ENCODE results near the gene LAMA5. TPM values are rescaled to one million over a fixed set of nuclear protein-coding genes. Genes with fewer than 3 reads are reported as not detected.

LAMA5 gene
- total and polyA plus RNA-seq, 2 experiments from 2014 or later: 162 to 168 TPM

DNA sequence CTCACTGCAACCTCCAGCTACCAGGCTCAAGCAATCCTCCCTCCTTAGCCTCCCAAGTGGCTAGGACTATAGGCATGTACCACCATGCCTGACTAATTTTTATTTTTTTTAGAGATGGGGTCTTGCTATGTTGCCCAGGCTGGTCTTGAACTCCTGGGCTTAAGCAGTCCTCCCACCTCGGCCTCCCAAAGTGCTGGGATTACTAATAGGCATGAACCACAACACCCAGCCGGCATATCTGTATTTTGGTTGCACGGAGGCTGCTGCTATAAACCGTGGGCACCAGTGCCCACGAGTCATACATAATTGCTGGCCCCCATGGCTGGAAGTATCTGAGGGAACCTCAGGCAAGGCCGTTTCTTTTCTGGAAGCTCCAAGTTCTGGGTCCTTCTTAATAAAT, 82.7 kb downstream of the LAMA5 start:
- peaks cover 15% of the 10 kb centered on the region for H3K4me1 ChIP-seq (ENCODE audit: low read depth)
- H3K27me3 ChIP-seq: no peaks in the 10 kb centered on the region
- H3K36me3 ChIP-seq: peaks cover 28% of the 10 kb centered on the region
- peak overlapping the region; percentile 76 for H3K27ac ChIP-seq
- no peak for DNase-seq (ENCODE audit: low read depth in 1 of 2, low spot score in 1 of 2)
- no peak overlapping the region for H3K4me3 ChIP-seq
- no peaks in the 10 kb centered on the region for H3K9me3 ChIP-seq (ENCODE audit: low read depth)
- TF ChIP-seq, protein P1, sequence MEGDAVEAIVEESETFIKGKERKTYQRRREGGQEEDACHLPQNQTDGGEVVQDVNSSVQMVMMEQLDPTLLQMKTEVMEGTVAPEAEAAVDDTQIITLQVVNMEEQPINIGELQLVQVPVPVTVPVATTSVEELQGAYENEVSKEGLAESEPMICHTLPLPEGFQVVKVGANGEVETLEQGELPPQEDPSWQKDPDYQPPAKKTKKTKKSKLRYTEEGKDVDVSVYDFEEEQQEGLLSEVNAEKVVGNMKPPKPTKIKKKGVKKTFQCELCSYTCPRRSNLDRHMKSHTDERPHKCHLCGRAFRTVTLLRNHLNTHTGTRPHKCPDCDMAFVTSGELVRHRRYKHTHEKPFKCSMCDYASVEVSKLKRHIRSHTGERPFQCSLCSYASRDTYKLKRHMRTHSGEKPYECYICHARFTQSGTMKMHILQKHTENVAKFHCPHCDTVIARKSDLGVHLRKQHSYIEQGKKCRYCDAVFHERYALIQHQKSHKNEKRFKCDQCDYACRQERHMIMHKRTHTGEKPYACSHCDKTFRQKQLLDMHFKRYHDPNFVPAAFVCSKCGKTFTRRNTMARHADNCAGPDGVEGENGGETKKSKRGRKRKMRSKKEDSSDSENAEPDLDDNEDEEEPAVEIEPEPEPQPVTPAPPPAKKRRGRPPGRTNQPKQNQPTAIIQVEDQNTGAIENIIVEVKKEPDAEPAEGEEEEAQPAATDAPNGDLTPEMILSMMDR (IDR thresholded peaks at IDR 0.05; ENCODE audit: low read depth, low read length): no peak

- H3K4me3 ChIP-seq: no peak overlapping the region
- peak in 1 of 2 donors; percentile 66 for DNase-seq (ENCODE audit: low read depth in 1 of 2, low spot score in 1 of 2)
- H3K36me3 ChIP-seq: peaks cover 30% of the 10 kb centered on the region
- H3K27me3 ChIP-seq: no peaks in the 10 kb centered on the region
- peaks cover 15% of the 10 kb centered on the region for H3K4me1 ChIP-seq (ENCODE audit: low read depth)
- H3K27ac ChIP-seq: peak overlapping the region; percentile 76
- H3K9me3 ChIP-seq (ENCODE audit: low read depth): no peaks in the 10 kb centered on the region
- TF ChIP-seq, protein P1 (IDR thresholded peaks at IDR 0.05; ENCODE audit: low read depth, low read length): no peak
Measured at GRCh38 chr20:62282877-62283503, 84.1 kb downstream of the LAMA5 start.

DNA sequence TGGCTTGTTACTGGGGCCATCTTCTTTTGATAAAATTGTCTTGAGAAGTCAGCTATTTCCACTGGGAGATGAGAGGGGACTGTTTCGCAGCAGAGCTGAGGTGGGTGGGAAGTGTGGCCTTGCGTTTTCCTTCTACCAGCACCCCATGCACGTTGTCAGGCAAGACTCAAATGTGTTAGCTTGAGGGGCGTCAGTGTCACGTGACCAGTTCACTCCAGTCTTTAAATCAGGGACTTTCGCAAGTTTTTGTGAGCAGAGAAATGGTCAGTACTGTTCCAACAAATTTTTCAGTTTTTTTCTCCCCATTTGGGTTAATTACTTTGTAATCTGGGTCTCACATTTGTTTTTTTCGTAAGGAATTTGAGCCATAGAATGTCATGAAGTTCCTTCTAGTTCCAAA, 85.0 kb downstream of the LAMA5 start:
- no peak for DNase-seq (ENCODE audit: low read depth in 1 of 2, low spot score in 1 of 2)
- Histone ChIP-seq H3K27ac (peak overlapping the region; percentile 76), H3K27me3 (no peaks in the 10 kb centered on the region), H3K4me1 (ENCODE audit: low read depth) (peaks cover 15% of the 10 kb centered on the region), H3K4me3 (no peak overlapping the region), H3K36me3 (peaks cover 30% of the 10 kb centered on the region), H3K9me3 (ENCODE audit: low read depth) (no peaks in the 10 kb centered on the region)
- TF ChIP-seq, protein P1 (IDR thresholded peaks at IDR 0.05; ENCODE audit: low read depth, low read length): no peak

DNA sequence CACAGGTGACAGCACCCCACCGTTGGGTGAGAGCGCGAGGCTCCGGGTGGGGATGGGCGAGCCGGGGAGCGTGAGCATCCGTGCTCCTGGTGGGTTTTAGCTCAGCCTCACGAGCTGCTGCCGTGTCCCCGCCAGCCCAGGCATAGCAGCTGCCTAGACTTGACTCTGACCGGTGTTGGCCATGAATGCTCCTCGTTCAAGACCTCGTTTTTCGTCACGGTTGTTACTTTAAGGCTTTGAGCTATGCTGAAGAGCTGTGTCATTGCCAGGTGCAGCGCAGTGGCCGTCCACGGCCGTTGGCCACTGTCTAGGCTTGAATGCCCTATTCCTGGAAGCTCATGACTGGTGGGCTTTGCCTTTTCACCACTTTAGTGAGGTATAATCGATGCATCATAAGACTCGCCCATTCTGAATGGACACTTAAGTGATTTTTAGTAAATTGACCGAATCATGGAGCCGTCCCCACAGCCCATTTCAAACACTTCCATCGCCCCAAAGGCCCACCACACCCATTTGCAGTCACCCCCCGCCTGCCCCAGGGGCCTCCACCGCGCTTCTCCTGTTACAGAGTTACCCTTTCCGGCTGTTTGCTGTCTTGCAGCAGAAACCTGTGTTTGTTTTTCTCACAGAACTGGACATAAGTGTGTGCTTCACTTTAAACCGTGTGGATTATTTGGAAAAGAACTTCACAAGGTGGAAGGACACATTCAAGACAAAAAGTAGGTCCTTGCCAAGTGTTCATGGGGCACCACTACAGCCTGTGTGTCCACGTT, 85.8 kb downstream of the LAMA5 start:
- no peak for DNase-seq (ENCODE audit: low read depth in 1 of 2, low spot score in 1 of 2)
- Histone ChIP-seq H3K4me3 (no peak overlapping the region), H3K27ac (no peak overlapping the region), H3K36me3 (peaks cover 27% of the 10 kb centered on the region), H3K27me3 (no peaks in the 10 kb centered on the region), H3K9me3 (ENCODE audit: low read depth) (no peaks in the 10 kb centered on the region), H3K4me1 (ENCODE audit: low read depth) (peaks cover 15% of the 10 kb centered on the region)
- TF ChIP-seq, protein P1 (IDR thresholded peaks at IDR 0.05; ENCODE audit: low read depth, low read length): no peak

DNA sequence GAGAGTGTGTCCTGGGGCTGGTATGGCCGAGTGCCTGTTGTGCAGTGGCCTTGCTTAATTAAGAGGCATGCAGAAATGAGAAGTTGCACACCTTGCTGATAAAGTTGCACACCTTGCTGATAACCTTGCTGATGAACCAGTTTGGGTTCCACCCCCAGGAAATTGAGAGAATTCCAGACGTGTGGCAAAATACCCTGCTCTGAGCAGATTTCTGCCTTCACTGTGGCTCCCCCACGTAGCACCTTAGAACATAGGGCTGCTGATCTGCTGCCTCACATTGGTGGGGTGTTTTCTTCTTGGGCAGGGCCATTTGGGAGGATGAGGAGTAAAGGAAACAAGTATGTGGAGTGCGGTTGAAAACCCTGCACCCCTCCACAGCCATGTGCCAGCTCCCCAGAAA, 86.8 kb downstream of the LAMA5 start:
- Histone ChIP-seq H3K27me3 (no peaks in the 10 kb centered on the region), H3K27ac (no peak overlapping the region), H3K4me3 (no peak overlapping the region), H3K36me3 (peaks cover 27% of the 10 kb centered on the region), H3K9me3 (ENCODE audit: low read depth) (no peaks in the 10 kb centered on the region), H3K4me1 (ENCODE audit: low read depth) (peaks cover 15% of the 10 kb centered on the region)
- TF ChIP-seq, protein P1 (IDR thresholded peaks at IDR 0.05; ENCODE audit: low read depth, low read length): no peak
- DNase-seq (ENCODE audit: low read depth in 1 of 2, low spot score in 1 of 2): no peak
